HepG2 (cell line): ENCODE results near the gene PCSK6. TPM values are rescaled to one million over a fixed set of nuclear protein-coding genes. Genes with fewer than 3 reads are reported as not detected.

Experiments
- ARNTL ChIP-seq: sonication (generic); formaldehyde crosslinking; IDR thresholded peaks from 2 replicates; pipeline ENCODE4 v1.4.0; 2020; ENCODE audit warnings: mild to moderate bottlenecking, missing genetic modification reagents
- BCL6 ChIP-seq: IDR thresholded peaks from 2 replicates; pipeline ENCODE4 v1.6.1; 2016; ENCODE audit warnings: missing genetic modification reagents, missing compliant biosample characterization
- FOXM1 ChIP-seq: sonication (generic); formaldehyde crosslinking; IDR thresholded peaks from 2 replicates; pipeline ENCODE4 v1.5.0; 2020; ENCODE audit warnings: missing genetic modification reagents
- HNF4G ChIP-seq, 2 experiments: sonication (generic) in 1 of 2; formaldehyde crosslinking in 1 of 2; IDR thresholded peaks; 2 replicates each; pipeline versions ENCODE4 v1.4.0 to v1.6.1; 2011 to 2020; ENCODE audit warnings: borderline replicate concordance in 2 of 2, low read depth in 2 of 2, mild to moderate bottlenecking in 2 of 2, low read length in 1 of 2, missing genetic modification reagents in 1 of 2, moderate library complexity in 1 of 2
- KDM6A ChIP-seq: IDR thresholded peaks from 2 replicates; pipeline ENCODE4 v1.6.1; 2016; ENCODE audit warnings: low read depth
- MAFK ChIP-seq, 2 experiments: IDR thresholded peaks in 1 of 2; conservative IDR thresholded peaks in 1 of 2; 2 replicates each; pipeline ENCODE4 v1.6.1; 2011; ENCODE audit warnings: improper control_type of control experiment in 2 of 2, low read length in 2 of 2
- NCOA5 ChIP-seq: sonication (generic); formaldehyde crosslinking; IDR thresholded peaks from 2 replicates; pipeline ENCODE4 v1.4.0; 2020; ENCODE audit warnings: missing genetic modification reagents
- NFE2L2 ChIP-seq: fragments of 150-350 bp; IDR thresholded peaks from 2 replicates; pipeline ENCODE4 v1.6.1; 2014; ENCODE audit warnings: low read length
- PAX8 ChIP-seq: sonication (generic); formaldehyde crosslinking; IDR thresholded peaks from 2 replicates; pipeline ENCODE4 v1.8.0; 2022; ENCODE audit warnings: mild to moderate bottlenecking, missing genetic modification reagents, borderline replicate concordance
- PCBP1 ChIP-seq: fragments of 200-400 bp; formaldehyde crosslinking; IDR thresholded peaks from 2 replicates; pipeline ENCODE4 v1.6.1; 2017; ENCODE audit warnings: mild to moderate bottlenecking, low read depth, low read length, borderline replicate concordance
- RNF2 ChIP-seq: fragments of 450-650 bp; conservative IDR thresholded peaks from 2 replicates; pipeline ENCODE4 v1.6.1; 2016; ENCODE audit warnings: low read depth
- SP1 ChIP-seq, 2 experiments: fragments of 450-650 bp in 1 of 2; sonication (generic) in 1 of 2; formaldehyde crosslinking in 1 of 2; IDR thresholded peaks; 2 replicates each; pipeline versions ENCODE4 v1.4.0 to v1.6.1; 2016 to 2020; ENCODE audit warnings: missing genetic modification reagents in 1 of 2
- SP5 ChIP-seq: IDR thresholded peaks from 2 replicates; pipeline ENCODE4 v1.6.1; 2016; ENCODE audit warnings: low read depth, borderline replicate concordance
- ZC3H4 ChIP-seq: sonication (generic); formaldehyde crosslinking; IDR thresholded peaks from 2 replicates; pipeline ENCODE4 v1.4.0; 2020; ENCODE audit warnings: missing genetic modification reagents, borderline replicate concordance
- ZNF337 ChIP-seq: sonication (generic); formaldehyde crosslinking; IDR thresholded peaks from 2 replicates; pipeline ENCODE4 v1.5.1; 2020; ENCODE audit warnings: missing genetic modification reagents, low read depth, mild to moderate bottlenecking, borderline replicate concordance
- ZNF713 ChIP-seq: sonication (generic); formaldehyde crosslinking; IDR thresholded peaks from 2 replicates; pipeline ENCODE4 v1.4.0; 2020; ENCODE audit warnings: mild to moderate bottlenecking, missing genetic modification reagents
- polyA plus RNA-seq, 8 experiments: library from polyadenylated mRNA; depleted of rRNA in 3 of 8; stranded (reverse) in 7 of 8; unstranded in 1 of 8; fragments of >200 nt; fragmentation: Illumina TruSeq in 4 of 8; extraction: Trizol in 4 of 8; gene quantifications; 2 replicates each; pipeline versions ENCODE4 v1.2.1 to v1.2.3, GENCODE V29; 2011 to 2016; ENCODE audit warnings: low read depth in 4 of 8, missing spikeins in 1 of 8, mixed read lengths in 1 of 8; ENCODE audit not compliant: insufficient read depth in 1 of 8
- total RNA-seq, 5 experiments: library from RNA; depleted of rRNA; stranded (reverse); fragments of >200 nt; fragmentation: Illumina TruSeq; extraction: Trizol; gene quantifications; 2 replicates each; pipeline ENCODE4 v1.2.3, GENCODE V29; 2016; ENCODE audit warnings: low read depth in 1 of 5
- TF ChIP-seq, protein P1 (sequence below): sonication (generic); formaldehyde crosslinking; IDR thresholded peaks from 2 replicates; pipeline ENCODE4 v1.5.1; 2020; ENCODE audit warnings: missing genetic modification reagents, mild to moderate bottlenecking, borderline replicate concordance
- TF ChIP-seq, protein P2 (sequence below): sonication (generic); formaldehyde crosslinking; IDR thresholded peaks from 2 replicates; pipeline ENCODE4 v1.4.0; 2020; ENCODE audit warnings: missing genetic modification reagents
- TF ChIP-seq, protein P3 (sequence below): sonication (generic); formaldehyde crosslinking; IDR thresholded peaks from 2 replicates; pipeline ENCODE4 v1.4.0; 2020; ENCODE audit warnings: missing genetic modification reagents
- TF ChIP-seq, protein P4 (sequence below): sonication (generic); formaldehyde crosslinking; conservative IDR thresholded peaks from 2 replicates; pipeline ENCODE4 v1.4.0; 2020; ENCODE audit warnings: mild to moderate bottlenecking, missing genetic modification reagents, moderate library complexity

Gene PCSK6
- total and polyA plus RNA-seq, 2 of the 13 experiments (the other 11 are each of a cell fraction or from before 2014, with no cell fraction given): 56.5 to 155 TPM

DNA sequence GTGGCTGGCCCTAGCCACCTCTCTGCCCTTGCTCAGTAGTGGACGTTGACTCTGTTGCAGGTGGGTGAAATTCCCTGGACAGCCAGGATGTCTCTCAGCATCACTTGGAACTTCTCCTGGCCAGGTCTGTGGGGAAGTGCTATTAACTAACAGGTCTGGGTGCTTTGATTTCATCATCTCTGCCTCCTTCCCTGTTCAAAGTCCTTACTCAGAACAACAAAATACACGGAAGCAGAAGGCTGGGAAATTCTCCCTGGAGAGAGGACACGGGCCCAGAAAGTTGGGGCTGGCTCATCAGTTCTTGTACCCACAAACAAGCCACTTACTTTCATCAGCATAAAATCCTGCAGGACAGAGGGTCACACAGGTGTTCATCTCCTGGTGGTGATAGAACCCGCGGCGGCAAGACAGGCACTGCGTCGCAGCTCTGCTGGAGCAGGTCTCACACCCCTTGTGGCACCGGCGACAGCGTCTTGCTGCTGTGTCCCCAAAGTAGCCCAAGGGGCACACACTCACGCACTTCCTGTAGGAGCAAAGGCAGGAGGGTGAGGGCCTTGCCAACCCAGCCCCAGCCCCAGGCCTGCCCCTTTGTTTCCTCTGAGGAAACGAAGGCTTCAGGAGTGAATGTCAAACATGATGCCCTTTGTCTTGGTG is 164.9 kb downstream of the PCSK6 start (continued):
- no peak for TF ChIP-seq ZNF713 (CRISPR knock-in tag)
- TF ChIP-seq NFE2L2: no peak
- TF ChIP-seq KDM6A: no peak
- no peak for TF ChIP-seq PAX8
- TF ChIP-seq NCOA5 (CRISPR knock-in tag): no peak
- TF ChIP-seq FOXM1 (CRISPR knock-in tag): no peak
- TF ChIP-seq, protein P1, sequence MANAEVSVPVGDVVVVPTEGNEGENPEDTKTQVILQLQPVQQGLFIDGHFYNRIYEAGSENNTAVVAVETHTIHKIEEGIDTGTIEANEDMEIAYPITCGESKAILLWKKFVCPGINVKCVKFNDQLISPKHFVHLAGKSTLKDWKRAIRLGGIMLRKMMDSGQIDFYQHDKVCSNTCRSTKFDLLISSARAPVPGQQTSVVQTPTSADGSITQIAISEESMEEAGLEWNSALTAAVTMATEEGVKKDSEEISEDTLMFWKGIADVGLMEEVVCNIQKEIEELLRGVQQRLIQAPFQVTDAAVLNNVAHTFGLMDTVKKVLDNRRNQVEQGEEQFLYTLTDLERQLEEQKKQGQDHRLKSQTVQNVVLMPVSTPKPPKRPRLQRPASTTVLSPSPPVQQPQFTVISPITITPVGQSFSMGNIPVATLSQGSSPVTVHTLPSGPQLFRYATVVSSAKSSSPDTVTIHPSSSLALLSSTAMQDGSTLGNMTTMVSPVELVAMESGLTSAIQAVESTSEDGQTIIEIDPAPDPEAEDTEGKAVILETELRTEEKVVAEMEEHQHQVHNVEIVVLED (CRISPR knock-in tag): no peak
- TF ChIP-seq RNF2: no peak
- TF ChIP-seq, protein P2, sequence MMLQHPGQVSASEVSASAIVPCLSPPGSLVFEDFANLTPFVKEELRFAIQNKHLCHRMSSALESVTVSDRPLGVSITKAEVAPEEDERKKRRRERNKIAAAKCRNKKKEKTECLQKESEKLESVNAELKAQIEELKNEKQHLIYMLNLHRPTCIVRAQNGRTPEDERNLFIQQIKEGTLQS (CRISPR knock-in tag): peak; percentile 61; the same call in 1 of the 2 replicates
- no peak for TF ChIP-seq ARNTL (CRISPR knock-in tag)
- no peak for TF ChIP-seq SP5
- TF ChIP-seq, protein P3, sequence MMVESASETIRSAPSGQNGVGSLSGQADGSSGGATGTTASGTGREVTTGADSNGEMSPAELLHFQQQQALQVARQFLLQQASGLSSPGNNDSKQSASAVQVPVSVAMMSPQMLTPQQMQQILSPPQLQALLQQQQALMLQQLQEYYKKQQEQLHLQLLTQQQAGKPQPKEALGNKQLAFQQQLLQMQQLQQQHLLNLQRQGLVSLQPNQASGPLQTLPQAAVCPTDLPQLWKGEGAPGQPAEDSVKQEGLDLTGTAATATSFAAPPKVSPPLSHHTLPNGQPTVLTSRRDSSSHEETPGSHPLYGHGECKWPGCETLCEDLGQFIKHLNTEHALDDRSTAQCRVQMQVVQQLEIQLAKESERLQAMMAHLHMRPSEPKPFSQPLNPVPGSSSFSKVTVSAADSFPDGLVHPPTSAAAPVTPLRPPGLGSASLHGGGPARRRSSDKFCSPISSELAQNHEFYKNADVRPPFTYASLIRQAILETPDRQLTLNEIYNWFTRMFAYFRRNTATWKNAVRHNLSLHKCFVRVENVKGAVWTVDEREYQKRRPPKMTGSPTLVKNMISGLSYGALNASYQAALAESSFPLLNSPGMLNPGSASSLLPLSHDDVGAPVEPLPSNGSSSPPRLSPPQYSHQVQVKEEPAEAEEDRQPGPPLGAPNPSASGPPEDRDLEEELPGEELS (CRISPR knock-in tag): no peak
- TF ChIP-seq MAFK (conservative IDR thresholded peaks at IDR 0.05 in 1 of 2, IDR thresholded peaks at IDR 0.05 in 1 of 2; ENCODE audit: low read length in 2 of 2): 0 out of 4 replicates have a peak, but pooled peaks of 1 of the 2 experiments have one; percentile 4
- peak; percentile 47; the same call in 1 of the 2 replicates for TF ChIP-seq HNF4G (IDR thresholded peaks at IDR 0.05; ENCODE audit: borderline replicate concordance, low read depth, low read length)
- TF ChIP-seq HNF4G (CRISPR knock-in tag; IDR thresholded peaks at IDR 0.05; ENCODE audit: borderline replicate concordance, low read depth): no peak
- no peak for TF ChIP-seq PCBP1
- TF ChIP-seq, protein P4, sequence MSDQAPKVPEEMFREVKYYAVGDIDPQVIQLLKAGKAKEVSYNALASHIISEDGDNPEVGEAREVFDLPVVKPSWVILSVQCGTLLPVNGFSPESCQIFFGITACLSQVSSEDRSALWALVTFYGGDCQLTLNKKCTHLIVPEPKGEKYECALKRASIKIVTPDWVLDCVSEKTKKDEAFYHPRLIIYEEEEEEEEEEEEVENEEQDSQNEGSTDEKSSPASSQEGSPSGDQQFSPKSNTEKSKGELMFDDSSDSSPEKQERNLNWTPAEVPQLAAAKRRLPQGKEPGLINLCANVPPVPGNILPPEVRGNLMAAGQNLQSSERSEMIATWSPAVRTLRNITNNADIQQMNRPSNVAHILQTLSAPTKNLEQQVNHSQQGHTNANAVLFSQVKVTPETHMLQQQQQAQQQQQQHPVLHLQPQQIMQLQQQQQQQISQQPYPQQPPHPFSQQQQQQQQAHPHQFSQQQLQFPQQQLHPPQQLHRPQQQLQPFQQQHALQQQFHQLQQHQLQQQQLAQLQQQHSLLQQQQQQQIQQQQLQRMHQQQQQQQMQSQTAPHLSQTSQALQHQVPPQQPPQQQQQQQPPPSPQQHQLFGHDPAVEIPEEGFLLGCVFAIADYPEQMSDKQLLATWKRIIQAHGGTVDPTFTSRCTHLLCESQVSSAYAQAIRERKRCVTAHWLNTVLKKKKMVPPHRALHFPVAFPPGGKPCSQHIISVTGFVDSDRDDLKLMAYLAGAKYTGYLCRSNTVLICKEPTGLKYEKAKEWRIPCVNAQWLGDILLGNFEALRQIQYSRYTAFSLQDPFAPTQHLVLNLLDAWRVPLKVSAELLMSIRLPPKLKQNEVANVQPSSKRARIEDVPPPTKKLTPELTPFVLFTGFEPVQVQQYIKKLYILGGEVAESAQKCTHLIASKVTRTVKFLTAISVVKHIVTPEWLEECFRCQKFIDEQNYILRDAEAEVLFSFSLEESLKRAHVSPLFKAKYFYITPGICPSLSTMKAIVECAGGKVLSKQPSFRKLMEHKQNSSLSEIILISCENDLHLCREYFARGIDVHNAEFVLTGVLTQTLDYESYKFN (CRISPR knock-in tag): peak; percentile 60; the same call in 1 of the 2 replicates
- no peak for TF ChIP-seq ZC3H4 (CRISPR knock-in tag)
- TF ChIP-seq BCL6 (CRISPR knock-in tag): peak; percentile 62
- TF ChIP-seq ZNF337: no peak
- TF ChIP-seq SP1 (IDR thresholded peaks at IDR 0.05): no peak
- no peak for TF ChIP-seq SP1 (CRISPR knock-in tag; IDR thresholded peaks at IDR 0.05)
